ENCODE results near the gene FMNL2.
A peak's percentile ranks its signal among the peaks of the same experiment; 100 is the strongest.

The FMNL2 gene

GRCh38 chr2:152560873-152561595 is 226.1 kb downstream of the FMNL2 start:
- no peak for DNase-seq

GRCh38 chr2:152562198-152562884 is 227.4 kb downstream of the FMNL2 start:
- no peak for DNase-seq

GRCh38 chr2:152563764-152564163 is 228.8 kb downstream of the FMNL2 start:
- DNase-seq, result peak; percentile 20

- DNase-seq, result no peak
Observed at GRCh38 chr2:152564754-152565551, 230.0 kb downstream of the FMNL2 start.

GRCh38 chr2:152565884-152566727 is 231.1 kb downstream of the FMNL2 start:
- DNase-seq, result no peak

GRCh38 chr2:152566728-152567069 is 231.7 kb downstream of the FMNL2 start:
- DNase-seq, result no peak

GRCh38 chr2:152568531-152568930 is 233.6 kb downstream of the FMNL2 start:
- no peak for DNase-seq

GRCh38 chr2:152569186-152569585 is 234.2 kb downstream of the FMNL2 start:
- no peak for DNase-seq

- no peak for DNase-seq
Observed at GRCh38 chr2:152571048-152571766, 236.2 kb downstream of the FMNL2 start.

GRCh38 chr2:152572031-152572430 is 237.1 kb downstream of the FMNL2 start:
- no peak for DNase-seq

- DNase-seq, result peak; percentile 25
Observed at GRCh38 chr2:152573168-152573567, 238.2 kb downstream of the FMNL2 start.

GRCh38 chr2:152577579-152577978 is 242.6 kb downstream of the FMNL2 start:
- no peak for DNase-seq

GRCh38 chr2:152578573-152578972 is 243.6 kb downstream of the FMNL2 start:
- DNase-seq, result peak; percentile 27

- DNase-seq, result no peak
Observed at GRCh38 chr2:152580714-152581113, 245.7 kb downstream of the FMNL2 start.

- peak; percentile 65 for DNase-seq
Observed at GRCh38 chr2:152581360-152581759, 246.4 kb downstream of the FMNL2 start.

- DNase-seq, result peak; percentile 95
Observed at GRCh38 chr2:152582081-152582480, 247.1 kb downstream of the FMNL2 start.

GRCh38 chr2:152583512-152584229 is 248.7 kb downstream of the FMNL2 start:
- no peak for DNase-seq

- DNase-seq, result peak; percentile 51
Observed at GRCh38 chr2:152584301-152584700, 249.3 kb downstream of the FMNL2 start.

- DNase-seq, result peak; percentile 27
Observed at GRCh38 chr2:152585830-152586484, 251.0 kb downstream of the FMNL2 start.

- no peak for DNase-seq
Observed at GRCh38 chr2:152587187-152587947, 252.4 kb downstream of the FMNL2 start.

Data from NCI-H82 (cell line).